H1 (cell line): Measurements from ENCODE around the gene ABHD4. TPM values are rescaled to one million over a fixed set of nuclear protein-coding genes. Genes with fewer than 3 reads are reported as not detected.
"Not testable (repeated sequence)": the region's sequence is repeated elsewhere in the genome, so short reads cannot be mapped to it uniquely, and the experiment has no call there.

Experiments
- CTCF ChIA-PET: fragments of 300-600 bp; sonication (Branson Sonifier 250); formaldehyde crosslinking; loops from one replicate; lab custom pipeline; 2021; ENCODE audit not compliant: partially characterized antibody; lab: Charles Lee
- POLR2A ChIA-PET: fragments of 300-600 bp; sonication (Branson Sonifier 250); formaldehyde crosslinking; loops from one replicate; lab custom pipeline; 2021; ENCODE audit warnings: inconsistent platforms; ENCODE audit not compliant: partially characterized antibody; lab: Charles Lee
- DNase-seq, 2 experiments: peaks; one replicate each; pipeline versions ENCODE4 v3.0.0 to v3.0.0-alpha.2; 2010 to 2022; ENCODE audit warnings: low spot score in 2 of 2, low read depth in 1 of 2, mixed read lengths in 1 of 2
- FAIRE-seq: peaks from 2 replicates; lab custom pipeline; 2011; peaks lifted over from hg19 to GRCh38; lab: Jason Lieb, UNC
- H2AFZ ChIP-seq: 2 replicates; pipeline ENCODE4 v1.8.1; 2012; ENCODE audit warnings: low read length, inconsistent platforms
- H2AK5ac ChIP-seq: 2 replicates; pipeline ENCODE4 v1.6.1; 2013; ENCODE audit warnings: low read depth, low read length
- H2BK120ac ChIP-seq: replicated peaks from 2 replicates; pipeline ENCODE3; 2013; ENCODE audit warnings: low read depth, low read length, inconsistent platforms
- H2BK12ac ChIP-seq: 2 replicates; pipeline ENCODE4 v1.6.1; 2013; ENCODE audit warnings: low read depth, low read length
- H2BK15ac ChIP-seq: 2 replicates; pipeline ENCODE4 v1.6.1; 2013; ENCODE audit warnings: low read length
- H2BK20ac ChIP-seq: 2 replicates; pipeline ENCODE4 v1.6.1; 2013; ENCODE audit warnings: low read length
- H2BK5ac ChIP-seq: 2 replicates; pipeline ENCODE4 v1.6.1; 2013; ENCODE audit warnings: low read depth, low read length
- H3K14ac ChIP-seq: 2 replicates; pipeline ENCODE4 v1.6.1; 2013; ENCODE audit warnings: inconsistent platforms; ENCODE audit not compliant: insufficient read length
- H3K18ac ChIP-seq: 2 replicates; pipeline ENCODE4 v1.6.1; 2013; ENCODE audit warnings: low read length; ENCODE audit errors: extremely low read depth
- H3K23ac ChIP-seq: 2 replicates; pipeline ENCODE4 v1.6.1; 2013; ENCODE audit warnings: inconsistent platforms; ENCODE audit not compliant: insufficient read length
- H3K23me2 ChIP-seq: 2 replicates; pipeline ENCODE4 v1.6.1; 2013; ENCODE audit warnings: low read depth, low read length
- H3K27ac ChIP-seq: 2 replicates; pipeline ENCODE4 v1.6.1; 2011; ENCODE audit warnings: low read depth, low read length, inconsistent platforms
- H3K27me3 ChIP-seq, 4 experiments: replicated peaks in 1 of 4; 1 replicate in 1 of 4; 2 replicates in 3 of 4; pipeline versions ENCODE4 v1.6.1 to v1.8.1; 2011 to 2013; ENCODE audit warnings: low read length in 3 of 4, mild to moderate bottlenecking in 3 of 4, inconsistent platforms in 2 of 4, mixed read lengths in 2 of 4, moderate library complexity in 1 of 4; ENCODE audit not compliant: control insufficient read depth in 3 of 4, insufficient read depth in 3 of 4; ENCODE audit errors: extremely low read depth in 1 of 4
- H3K36me3 ChIP-seq, 4 experiments: 2 replicates each; pipeline versions ENCODE4 v1.6.1 to v1.8.1; 2011 to 2013; ENCODE audit warnings: mild to moderate bottlenecking in 4 of 4, low read length in 3 of 4, moderate library complexity in 2 of 4, control low read depth in 1 of 4, inconsistent platforms in 1 of 4; ENCODE audit not compliant: insufficient read depth in 4 of 4, control insufficient read depth in 2 of 4
- H3K4ac ChIP-seq: replicated peaks from 2 replicates; pipeline ENCODE3; 2013; ENCODE audit warnings: low read length, low read depth, mixed read lengths, inconsistent platforms; ENCODE audit not compliant: insufficient read length
- H3K4me1 ChIP-seq, 4 experiments: replicated peaks in 1 of 4; 1 replicate in 1 of 4; 2 replicates in 3 of 4; pipeline versions ENCODE4 v1.6.1 to v1.8.1; 2011 to 2013; ENCODE audit warnings: low read length in 3 of 4, inconsistent platforms in 2 of 4, mixed read lengths in 1 of 4; ENCODE audit not compliant: insufficient read depth in 4 of 4, control insufficient read depth in 3 of 4
- H3K4me2 ChIP-seq, 2 experiments: 2 replicates each; pipeline versions ENCODE4 v1.6.1 to v1.8.1; 2011 to 2013; ENCODE audit warnings: low read depth in 2 of 2, low read length in 2 of 2, control low read depth in 1 of 2, inconsistent platforms in 1 of 2, mild to moderate bottlenecking in 1 of 2; ENCODE audit not compliant: insufficient read depth in 1 of 2
- H3K4me3 ChIP-seq, 4 experiments: fragments of 200-600, 300-600 bp in 1 of 4; sonication (generic), shearing (Covaris generic), sonication (Bioruptor Twin) in 1 of 4; 2 replicates each; pipeline versions ENCODE4 v1.5.1 to v1.8.1; 2011 to 2016; ENCODE audit warnings: low read length in 4 of 4, low read depth in 3 of 4, control low read depth in 2 of 4, inconsistent platforms in 2 of 4, mild to moderate bottlenecking in 2 of 4, mixed read lengths in 1 of 4, moderate library complexity in 1 of 4; ENCODE audit not compliant: insufficient read depth in 2 of 4; ENCODE audit errors: extremely low read depth in 1 of 4
- H3K56ac ChIP-seq: replicated peaks from 2 replicates; pipeline ENCODE3; 2013; ENCODE audit warnings: low read depth, mild to moderate bottlenecking, mixed read lengths, low read length, inconsistent platforms; ENCODE audit not compliant: insufficient read length
- H3K79me1 ChIP-seq: 2 replicates; pipeline ENCODE4 v1.6.1; 2013; ENCODE audit warnings: low read depth, low read length, control low read depth
- H3K79me2 ChIP-seq, 2 experiments: 2 replicates each; pipeline versions ENCODE4 v1.6.1 to v1.8.1; 2012 to 2013; ENCODE audit warnings: low read length in 2 of 2, mild to moderate bottlenecking in 2 of 2, inconsistent platforms in 1 of 2; ENCODE audit not compliant: insufficient read depth in 2 of 2, control insufficient read depth in 1 of 2
- H3K9ac ChIP-seq, 4 experiments: replicated peaks in 1 of 4; 1 replicate in 1 of 4; 2 replicates in 3 of 4; pipeline versions ENCODE4 v1.6.1 to v1.8.1; 2011 to 2013; ENCODE audit warnings: low read depth in 3 of 4, low read length in 3 of 4, control low read depth in 2 of 4, mild to moderate bottlenecking in 2 of 4, moderate library complexity in 2 of 4, inconsistent platforms in 1 of 4; ENCODE audit errors: extremely low read depth in 1 of 4
- H3K9me3 ChIP-seq, 2 experiments: 2 replicates each; pipeline versions ENCODE4 v1.6.1 to v1.8.1; 2012 to 2013; ENCODE audit warnings: mild to moderate bottlenecking in 2 of 2, moderate library complexity in 2 of 2, control low read depth in 1 of 2, inconsistent platforms in 1 of 2, low read depth in 1 of 2, low read length in 1 of 2, mixed read lengths in 1 of 2; ENCODE audit not compliant: insufficient read depth in 2 of 2
- H4K20me1 ChIP-seq, 2 experiments: replicated peaks in 1 of 2; 2 replicates each; pipeline versions ENCODE3 to v1.8.1; 2011 to 2013; ENCODE audit warnings: inconsistent platforms in 2 of 2, low read length in 2 of 2, mild to moderate bottlenecking in 1 of 2; ENCODE audit not compliant: insufficient read depth in 2 of 2, control insufficient read depth in 1 of 2
- H4K5ac ChIP-seq: 2 replicates; pipeline ENCODE4 v1.6.1; 2013; ENCODE audit warnings: low read length, low read depth, mixed read lengths, inconsistent platforms; ENCODE audit not compliant: insufficient read length
- H4K8ac ChIP-seq: 2 replicates; pipeline ENCODE4 v1.8.0; 2013; ENCODE audit warnings: mild to moderate bottlenecking, moderate library complexity, low read length, inconsistent platforms; ENCODE audit not compliant: insufficient read depth; ENCODE audit errors: extremely low read depth
- H4K91ac ChIP-seq: replicated peaks from 2 replicates; pipeline ENCODE3; 2013; ENCODE audit warnings: low read length, mixed read lengths, inconsistent platforms; ENCODE audit not compliant: insufficient read length
- WGBS, 2 experiments: shearing (Covaris generic) in 1 of 2; methylation state at CpG; one replicate each; pipeline versions ENCODE4 v1.1.6 to v1.1.7; 2013 to 2015; ENCODE audit warnings: low lambda C conversion rate in 2 of 2, mixed read lengths in 2 of 2, inconsistent platforms in 1 of 2, low coverage in 1 of 2, missing lambda C conversion rate in 1 of 2; ENCODE audit not compliant: insufficient replicate concordance in 2 of 2, insufficient coverage in 1 of 2, insufficient read length in 1 of 2; ENCODE audit errors: extremely low coverage in 1 of 2, missing lambda C conversion rate in 1 of 2; 5-methylcytosine and 5-hydroxymethylcytosine counted together
- polyA plus RNA-seq, 7 experiments: library from polyadenylated mRNA; depleted of rRNA in 3 of 7; stranded (reverse) in 5 of 7; unstranded in 2 of 7; fragments of >200 nt in 5 of 7; fragments of 200-250 nt in 2 of 7; gene quantifications; 1 replicate in 5 of 7; 2 replicates in 1 of 7; 4 replicates in 1 of 7; pipeline versions ENCODE4 v1.2.1 to v1.2.3, GENCODE V29; 2011 to 2013; ENCODE audit warnings: missing spikeins in 2 of 7, mixed read lengths in 2 of 7
- total RNA-seq: library from RNA; stranded (reverse); fragmentation: NEBNext Ultra II Directional; extraction: Animal tissue kit (Norgen Biotek cat#: 25700); gene quantifications from 2 replicates; pipeline ENCODE4 v1.2.1, GENCODE V29; 2021

Gene ABHD4
- total and polyA plus RNA-seq, 2 of the 8 experiments (the other 6 are each of a cell fraction or from before 2014, with no cell fraction given) = 32.4 to 42.9 TPM

DNA sequence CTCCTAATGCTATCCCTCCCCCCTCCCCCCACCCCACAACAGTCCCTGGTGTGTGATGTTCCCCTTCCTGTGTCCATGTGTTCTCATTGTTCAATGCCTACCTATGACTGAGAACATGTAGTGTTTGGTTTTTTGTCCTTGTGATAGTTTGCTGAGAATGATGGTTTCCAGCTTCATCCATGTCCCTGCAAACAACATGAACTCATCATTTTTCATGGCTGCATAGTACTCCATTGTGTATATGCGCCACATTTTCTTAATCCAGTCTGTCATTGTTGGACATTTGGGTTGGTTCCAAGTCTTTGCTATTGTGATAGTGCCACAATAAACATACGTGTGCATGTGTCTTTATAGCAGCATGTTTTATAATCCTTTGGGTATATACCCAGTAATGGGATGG, 17.7 kb downstream of the ABHD4 start:
- H3K23me2 ChIP-seq, H4K20me1 ChIP-seq, H3K79me1 ChIP-seq, H3K14ac ChIP-seq, H3K9ac ChIP-seq, H2AK5ac ChIP-seq, CTCF ChIA-PET, H3K36me3 ChIP-seq, H3K56ac ChIP-seq, FAIRE-seq, H3K18ac ChIP-seq, H3K4me1 ChIP-seq, H3K27ac ChIP-seq, H2BK12ac ChIP-seq, H2AFZ ChIP-seq, H4K5ac ChIP-seq, H3K4ac ChIP-seq, H3K4me2 ChIP-seq, H3K4me3 ChIP-seq, H3K27me3 ChIP-seq, H4K91ac ChIP-seq, H3K9me3 ChIP-seq, H2BK20ac ChIP-seq, POLR2A ChIA-PET, H4K8ac ChIP-seq, H2BK15ac ChIP-seq, H3K23ac ChIP-seq, DNase-seq, H2BK5ac ChIP-seq, H3K79me2 ChIP-seq, H2BK120ac ChIP-seq: not testable (repeated sequence)
- 88% methylated on average over 2 of the region's 2 CpGs; no CpG with 5 or more reads in 1 of the 2 experiments for WGBS, 2 experiments
